ENCODE measurements around the gene P2RY1.
"Not testable (repeated sequence)": the region's sequence is repeated elsewhere in the genome, so short reads cannot be mapped to it uniquely, and the experiment has no call there.

Gene P2RY1

GRCh38 chr3:152839511-152839910 is 4.6 kb downstream of the P2RY1 start:
- no peak for DNase-seq

- DNase-seq: no peak
Observed at GRCh38 chr3:152841131-152841530, 6.2 kb downstream of the P2RY1 start.

GRCh38 chr3:152842413-152842812 is 7.5 kb downstream of the P2RY1 start:
- DNase-seq: no peak

GRCh38 chr3:152843955-152844354 is 9.0 kb downstream of the P2RY1 start:
- DNase-seq: no peak

- not testable (repeated sequence) for DNase-seq
Observed at GRCh38 chr3:152846572-152847202, 11.8 kb downstream of the P2RY1 start.

- not testable (repeated sequence) for DNase-seq
Observed at GRCh38 chr3:152847599-152847998, 12.7 kb downstream of the P2RY1 start.

GRCh38 chr3:152849996-152850578 is 15.2 kb downstream of the P2RY1 start:
- DNase-seq: no peak

GRCh38 chr3:152853196-152853595 is 18.3 kb downstream of the P2RY1 start:
- DNase-seq: no peak

GRCh38 chr3:152857082-152857481 is 22.2 kb downstream of the P2RY1 start:
- no peak for DNase-seq

- no peak for DNase-seq
Observed at GRCh38 chr3:152858170-152858800, 23.4 kb downstream of the P2RY1 start.

- DNase-seq: no peak
Observed at GRCh38 chr3:152860736-152861135, 25.8 kb downstream of the P2RY1 start.

GRCh38 chr3:152865668-152866245 is 30.8 kb downstream of the P2RY1 start:
- DNase-seq: no peak

GRCh38 chr3:152870027-152870426 is 35.1 kb downstream of the P2RY1 start:
- DNase-seq: no peak

- not testable (repeated sequence) for DNase-seq
Observed at GRCh38 chr3:152873314-152873713, 38.4 kb downstream of the P2RY1 start.

GRCh38 chr3:152874896-152875749 is 40.2 kb downstream of the P2RY1 start:
- no peak for DNase-seq

- DNase-seq: no peak
Observed at GRCh38 chr3:152879130-152879789, 44.3 kb downstream of the P2RY1 start.

GRCh38 chr3:152879790-152880174 is 44.9 kb downstream of the P2RY1 start:
- DNase-seq: no peak

- no peak for DNase-seq
Observed at GRCh38 chr3:152885076-152885475, 50.1 kb downstream of the P2RY1 start.

All from T-helper 9 cell (primary cell).